ENCODE results near the gene STRADA. TPM values are rescaled to one million over a fixed set of nuclear protein-coding genes. Genes with fewer than 3 reads are reported as not detected.

The STRADA gene
- total and polyA plus RNA-seq, 9 of the 15 experiments (the other 6 are each of a cell fraction or from before 2014, with no cell fraction given): 6.6 to 33.0 (median 20.5) TPM

GRCh38 chr17:63773272-63774140 lies 31.9 kb upstream of the STRADA start, which contains the start of gene CCDC47 (continued):
- no peak; the same call in 1 of the 2 replicates for TF ChIP-seq AFF4 (CRISPR knock-in tag; IDR thresholded peaks at IDR 0.05)
- TF ChIP-seq NCOR1 (IDR thresholded peaks at IDR 0.05): peak; percentile 64
- TF ChIP-seq ZBTB17 (CRISPR knock-in tag; IDR thresholded peaks at IDR 0.05): peak; percentile 32; the same call in 1 of the 2 replicates
- TF ChIP-seq CREB5 (CRISPR knock-in tag; IDR thresholded peaks at IDR 0.05): no peak
- peak in 1 of 2 experiments; percentile 57; a peak in 2 of 4 replicates for TF ChIP-seq CSDE1 (IDR thresholded peaks at IDR 0.05)
- TF ChIP-seq KAT2B (IDR thresholded peaks at IDR 0.05; ENCODE audit: low read depth, low read length): no peak
- no peak for TF ChIP-seq MTF1 (CRISPR knock-in tag; IDR thresholded peaks at IDR 0.05; ENCODE audit: borderline replicate concordance)
- TF ChIP-seq KLF16 (IDR thresholded peaks at IDR 0.05): no peak
- TF ChIP-seq EHMT2 (IDR thresholded peaks at IDR 0.05): no peak
- no peak for TF ChIP-seq SRSF7 (optimal IDR thresholded peaks at IDR 0.05; ENCODE audit: low read depth, low read length)
- peak; percentile 85; the same call in 1 of the 2 replicates for TF ChIP-seq E2F5 (CRISPR knock-in tag; IDR thresholded peaks at IDR 0.05)
- no peak; the same call in 1 of the 2 replicates for TF ChIP-seq XRCC5 (IDR thresholded peaks at IDR 0.05; ENCODE audit: low read depth, low read length)
- no peak for TF ChIP-seq SLC30A9 (CRISPR knock-in tag; IDR thresholded peaks at IDR 0.05)
- peak; percentile 75 to 93 (median 89) for TF ChIP-seq YY1 (IDR thresholded peaks at IDR 0.05; ENCODE audit: borderline replicate concordance in 1 of 3, control insufficient read depth in 1 of 3, extremely low read depth in 1 of 3, insufficient read depth in 3 of 3, insufficient read length in 1 of 3, insufficient replicate concordance in 2 of 3, low read depth in 1 of 3, low read length in 2 of 3)
- no peak for TF ChIP-seq DMBX1 (CRISPR knock-in tag; IDR thresholded peaks at IDR 0.05; ENCODE audit: borderline replicate concordance)
- TF ChIP-seq KDM1A (IDR thresholded peaks at IDR 0.05): no peak
- TF ChIP-seq ZNF134 (CRISPR knock-in tag; conservative IDR thresholded peaks at IDR 0.05): no peak
- TF ChIP-seq ZNF408 (CRISPR knock-in tag; IDR thresholded peaks at IDR 0.05; ENCODE audit: low read depth): no peak
- TF ChIP-seq EWSR1 (IDR thresholded peaks at IDR 0.05; ENCODE audit: borderline replicate concordance, low read depth, partially characterized antibody): no peak
- TF ChIP-seq THRA (IDR thresholded peaks at IDR 0.05): no peak

Measured in K562 (cell line).